Muscle layer of duodenum (tissue), 2 donors: ENCODE measurements around the gene BRICD5.
"Not testable (repeated sequence)": the region's sequence is repeated elsewhere in the genome, so short reads cannot be mapped to it uniquely, and the experiment has no call there.

Source experiments
- H3K27ac ChIP-seq: one replicate; pipeline ENCODE4 v1.7.0; 2013; ENCODE audit warnings: mild to moderate bottlenecking, low read length
- H3K27me3 ChIP-seq: one replicate; pipeline ENCODE4 v1.7.0; 2013; ENCODE audit warnings: low read depth, mild to moderate bottlenecking, control low read depth, low read length
- H3K36me3 ChIP-seq, 2 donors: one replicate each; pipeline ENCODE4 v1.7.0; 2013; ENCODE audit warnings: low read length in 2 of 2, control low read depth in 1 of 2, mild to moderate bottlenecking in 1 of 2; ENCODE audit not compliant: insufficient read depth in 2 of 2, control insufficient read depth in 1 of 2
- H3K4me1 ChIP-seq, 2 donors: one replicate each; pipeline ENCODE4 v1.7.0; 2013; ENCODE audit warnings: low read length in 2 of 2, mild to moderate bottlenecking in 2 of 2, control low read depth in 1 of 2, moderate library complexity in 1 of 2; ENCODE audit not compliant: insufficient read depth in 2 of 2, control insufficient read depth in 1 of 2
- H3K4me3 ChIP-seq, 2 donors: one replicate each; pipeline ENCODE4 v1.7.0; 2013; ENCODE audit warnings: low read length in 2 of 2, low read depth in 1 of 2, mild to moderate bottlenecking in 1 of 2
- H3K9me3 ChIP-seq, 2 donors: one replicate each; pipeline ENCODE4 v1.7.0; 2013; ENCODE audit warnings: low read length in 2 of 2, control low read depth in 1 of 2, mild to moderate bottlenecking in 1 of 2; ENCODE audit not compliant: control insufficient read depth in 1 of 2
- donor health status: healthy.

BRICD5 gene

DNA sequence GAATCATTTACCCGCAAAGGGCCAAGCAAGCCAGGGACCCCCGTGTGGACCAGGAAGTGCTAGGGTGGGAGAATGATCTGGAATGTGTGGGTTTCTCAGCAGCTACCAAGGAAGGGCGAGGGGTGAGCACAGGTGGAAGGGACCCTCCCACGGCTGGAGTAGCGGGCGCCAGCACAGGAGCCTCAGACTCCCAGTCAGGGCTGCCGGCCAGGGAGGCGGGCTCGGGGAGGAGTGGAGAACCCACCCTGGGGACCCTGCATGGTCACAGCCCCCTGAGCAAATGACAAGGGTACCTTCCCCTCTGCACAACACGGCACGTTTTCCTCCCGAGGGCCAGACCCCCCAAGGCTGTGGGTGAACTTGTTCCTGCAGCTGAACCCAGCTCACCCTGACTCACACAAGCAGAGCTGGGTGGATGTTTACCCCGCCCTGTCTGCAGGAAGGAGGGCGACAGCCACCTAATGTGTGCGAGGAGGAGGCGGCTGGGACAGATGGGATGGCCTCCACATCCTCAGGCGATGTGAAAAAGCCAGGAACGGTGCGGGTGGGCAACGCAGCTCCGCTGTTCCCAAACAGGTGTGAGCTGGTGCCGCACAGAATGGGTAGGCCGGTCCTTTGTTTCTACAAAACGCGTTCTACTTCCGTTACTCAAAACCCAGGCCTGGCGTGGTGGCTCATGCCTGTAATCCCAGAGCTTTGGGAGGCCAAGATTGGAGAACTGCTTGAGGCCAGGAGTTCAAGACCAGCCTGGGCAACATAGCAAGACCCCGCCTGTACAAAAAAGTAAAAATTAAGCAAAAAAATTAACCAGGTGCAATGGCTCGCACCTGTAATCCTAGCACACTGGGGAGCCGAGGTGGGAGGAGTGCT is 34.5 kb upstream of the BRICD5 start:
- Histone ChIP-seq H3K36me3 (peaks cover 20 to 46% of the 10 kb centered on the region in 2 donors), H3K4me3 (no peak overlapping the region), H3K4me1 (peaks cover 0 to 3% of the 10 kb centered on the region in 2 donors), H3K27ac (no peak overlapping the region), H3K9me3 (no peaks in the 10 kb centered on the region), H3K27me3 (no peaks in the 10 kb centered on the region)

DNA sequence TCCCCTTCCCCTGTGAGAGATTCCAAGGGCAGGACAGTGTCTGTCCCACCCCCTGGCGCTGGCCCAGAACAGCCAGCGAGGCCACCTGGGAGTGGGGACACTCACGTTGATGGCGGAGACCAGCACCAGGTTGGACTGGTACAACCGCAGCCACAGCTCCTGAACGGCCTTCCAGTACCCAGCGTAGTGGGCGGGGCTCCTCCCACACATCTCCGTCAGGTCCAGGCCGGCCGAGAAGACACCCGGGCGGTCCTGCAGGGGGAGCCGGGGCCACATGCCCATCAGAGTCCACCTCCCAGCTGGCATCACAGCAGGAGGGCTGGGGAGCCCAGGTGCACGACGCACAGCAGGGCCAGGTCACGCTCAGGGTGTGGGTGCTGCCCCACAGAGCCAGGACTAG is 33.6 kb upstream of the BRICD5 start:
- Histone ChIP-seq H3K27me3 (no peaks in the 10 kb centered on the region), H3K4me3 (no peak overlapping the region), H3K36me3 (peaks cover 20 to 46% of the 10 kb centered on the region in 2 donors), H3K9me3 (no peaks in the 10 kb centered on the region), H3K27ac (no peak overlapping the region), H3K4me1 (no peaks in the 10 kb centered on the region)

DNA sequence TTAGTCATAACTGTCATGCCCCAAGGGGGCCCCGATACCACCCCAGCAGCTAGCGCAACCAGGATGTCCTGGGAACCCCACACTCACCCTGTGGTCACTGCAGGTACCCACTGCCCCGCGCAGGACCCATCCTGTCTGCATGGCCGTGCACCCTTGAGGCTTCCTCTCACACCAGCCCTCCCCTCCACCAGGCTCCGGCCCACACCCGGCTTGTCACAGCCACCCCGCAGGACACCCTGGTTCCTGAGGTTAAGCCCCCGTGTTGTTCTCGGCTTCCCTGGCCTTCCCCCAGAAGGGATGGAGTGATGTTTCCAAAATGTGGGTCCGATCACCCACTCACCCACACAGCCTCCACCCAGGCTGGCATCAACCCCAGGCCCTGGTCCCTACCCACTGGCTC is 33.1 kb upstream of the BRICD5 start:
- Histone ChIP-seq H3K9me3 (no peaks in the 10 kb centered on the region), H3K27ac (no peak overlapping the region), H3K4me3 (no peak overlapping the region), H3K27me3 (no peaks in the 10 kb centered on the region), H3K4me1 (no peaks in the 10 kb centered on the region), H3K36me3 (peaks cover 20 to 46% of the 10 kb centered on the region in 2 donors)

GRCh38 chr16:2243031-2243528 is 32.4 kb upstream of the BRICD5 start:
- H3K4me1 ChIP-seq, result no peaks in the 10 kb centered on the region
- H3K36me3 ChIP-seq, result peaks cover 20 to 49% of the 10 kb centered on the region in 2 donors
- no peak overlapping the region for H3K4me3 ChIP-seq
- no peak overlapping the region for H3K27ac ChIP-seq
- no peaks in the 10 kb centered on the region for H3K27me3 ChIP-seq
- no peaks in the 10 kb centered on the region for H3K9me3 ChIP-seq

- Histone ChIP-seq H3K36me3 (peaks cover 20 to 49% of the 10 kb centered on the region in 2 donors), H3K27me3 (no peaks in the 10 kb centered on the region), H3K4me1 (peaks cover 0 to 4% of the 10 kb centered on the region in 2 donors), H3K4me3 (no peak overlapping the region), H3K27ac (no peak overlapping the region), H3K9me3 (no peaks in the 10 kb centered on the region)
Observed at GRCh38 chr16:2242598-2242997, 31.9 kb upstream of the BRICD5 start.

DNA sequence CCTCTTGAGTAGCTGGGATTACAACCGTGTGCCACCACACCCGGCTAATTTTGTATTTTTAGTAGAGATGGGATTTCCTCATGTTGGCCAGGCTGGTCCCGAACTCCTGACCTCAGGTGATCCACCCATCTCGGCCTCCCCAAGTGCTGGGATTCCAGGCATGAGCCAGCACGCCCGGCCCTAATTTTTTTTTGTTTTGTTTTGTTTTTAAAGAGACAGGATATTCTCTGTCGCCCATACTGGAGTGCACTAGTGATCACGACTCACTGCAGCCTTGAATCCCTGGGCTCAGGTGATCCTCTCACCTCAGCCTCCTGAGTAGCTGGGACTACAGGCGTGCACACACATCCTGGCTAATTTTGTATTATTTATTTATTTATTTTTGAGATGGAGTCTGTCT is 29.7 kb upstream of the BRICD5 start:
- H3K4me3 ChIP-seq, H3K27me3 ChIP-seq, H3K27ac ChIP-seq, H3K9me3 ChIP-seq: not testable (repeated sequence)
- Histone ChIP-seq H3K4me1 (peaks cover 0 to 20% of the 10 kb centered on the region in 2 donors), H3K36me3 (peaks cover 11 to 39% of the 10 kb centered on the region in 2 donors)

GRCh38 chr16:2238838-2239675 is 28.4 kb upstream of the BRICD5 start:
- H3K4me1 ChIP-seq, result peaks cover 0 to 20% of the 10 kb centered on the region in 2 donors
- no peaks in the 10 kb centered on the region for H3K9me3 ChIP-seq
- no peak overlapping the region for H3K4me3 ChIP-seq
- no peaks in the 10 kb centered on the region for H3K27me3 ChIP-seq
- no peak overlapping the region for H3K27ac ChIP-seq
- peaks cover 11 to 39% of the 10 kb centered on the region in 2 donors for H3K36me3 ChIP-seq

GRCh38 chr16:2238150-2238837 is 27.6 kb upstream of the BRICD5 start:
- H3K9me3 ChIP-seq, result no peaks in the 10 kb centered on the region
- peaks cover 10 to 41% of the 10 kb centered on the region in 2 donors for H3K36me3 ChIP-seq
- no peak overlapping the region for H3K27ac ChIP-seq
- H3K4me1 ChIP-seq, result peaks cover 0 to 20% of the 10 kb centered on the region in 2 donors
- no peak overlapping the region for H3K4me3 ChIP-seq
- no peaks in the 10 kb centered on the region for H3K27me3 ChIP-seq

DNA sequence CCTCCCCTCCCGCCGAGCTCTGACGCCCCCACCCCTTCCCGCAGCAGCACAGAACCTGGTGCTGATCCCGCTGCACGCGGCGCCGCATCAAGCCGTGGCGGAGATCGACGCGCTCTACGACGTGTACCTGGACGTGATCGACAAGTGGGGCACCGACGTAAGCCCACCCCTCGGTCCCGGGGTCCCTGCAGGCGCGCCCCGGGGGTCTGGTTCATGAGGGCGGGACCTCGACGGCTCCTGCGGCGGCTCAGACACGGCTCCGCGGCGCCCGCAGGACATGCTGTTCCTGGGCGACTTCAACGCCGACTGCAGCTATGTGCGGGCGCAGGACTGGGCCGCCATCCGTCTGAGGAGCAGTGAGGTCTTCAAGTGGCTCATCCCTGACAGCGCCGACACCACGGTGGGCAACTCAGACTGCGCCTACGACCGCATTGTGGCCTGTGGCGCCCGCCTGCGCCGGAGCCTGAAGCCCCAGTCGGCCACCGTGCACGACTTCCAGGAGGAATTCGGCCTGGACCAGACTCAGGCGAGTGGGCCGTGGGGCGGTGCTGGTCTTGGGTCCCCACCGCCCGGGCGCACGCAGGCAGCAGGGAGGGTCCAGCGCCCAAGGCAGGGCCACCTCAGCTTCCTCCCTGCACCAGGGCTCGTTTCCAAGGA is 27.0 kb upstream of the BRICD5 start:
- Histone ChIP-seq H3K36me3 (peaks cover 5 to 41% of the 10 kb centered on the region in 2 donors), H3K4me1 (peaks cover 0 to 20% of the 10 kb centered on the region in 2 donors), H3K4me3 (no peak overlapping the region), H3K27ac (no peak overlapping the region), H3K9me3 (no peaks in the 10 kb centered on the region), H3K27me3 (no peaks in the 10 kb centered on the region)

DNA sequence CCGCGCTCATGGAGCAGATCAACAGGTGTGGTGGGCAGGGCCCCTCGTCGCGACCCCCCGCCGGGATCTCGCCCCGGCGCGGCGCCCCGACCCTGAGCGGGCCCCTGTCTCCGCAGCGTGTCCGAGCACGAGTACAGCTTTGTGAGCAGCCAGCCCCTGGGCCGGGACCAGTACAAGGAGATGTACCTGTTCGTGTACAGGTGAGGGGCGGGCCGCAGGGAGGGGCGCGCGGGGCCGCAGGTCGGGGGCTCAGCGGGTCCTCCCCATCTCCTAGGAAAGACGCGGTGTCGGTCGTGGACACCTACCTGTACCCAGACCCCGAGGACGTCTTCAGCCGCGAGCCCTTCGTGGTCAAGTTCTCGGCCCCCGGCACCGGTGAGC is 26.4 kb upstream of the BRICD5 start:
- Histone ChIP-seq H3K27me3 (no peaks in the 10 kb centered on the region), H3K36me3 (peaks cover 5 to 41% of the 10 kb centered on the region in 2 donors), H3K4me3 (peak overlapping the region in 1 of 2 donors; percentile 48), H3K9me3 (no peaks in the 10 kb centered on the region), H3K4me1 (peaks cover 0 to 20% of the 10 kb centered on the region in 2 donors), H3K27ac (no peak overlapping the region)
